IPS-15b (cell line): ENCODE measurements around the gene EML6.

Experiments used
- H3K27me3 ChIP-seq: one replicate; pipeline ENCODE4 v1.6.1; 2013; ENCODE audit warnings: low read length; ENCODE audit not compliant: control insufficient read depth, insufficient read depth
- H3K36me3 ChIP-seq: one replicate; pipeline ENCODE4 v1.6.1; 2013; ENCODE audit warnings: low read length; ENCODE audit not compliant: control insufficient read depth, insufficient read depth
- H3K4me1 ChIP-seq: one replicate; pipeline ENCODE4 v1.6.1; 2013; ENCODE audit warnings: mild to moderate bottlenecking, low read length; ENCODE audit not compliant: control insufficient read depth, insufficient read depth
- H3K4me3 ChIP-seq: one replicate; pipeline ENCODE4 v1.5.1; 2013; ENCODE audit warnings: low read depth, low read length
- H3K9ac ChIP-seq: one replicate; pipeline ENCODE4 v1.6.1; 2013; ENCODE audit warnings: low read depth, mild to moderate bottlenecking, low read length
- H3K9me3 ChIP-seq: one replicate; pipeline ENCODE4 v1.6.1; 2013; ENCODE audit warnings: mild to moderate bottlenecking, low read length; ENCODE audit not compliant: control insufficient read depth, insufficient read depth

The EML6 gene

GRCh38 chr2:54947136-54947535 is 223.7 kb downstream of the EML6 start:
- Histone ChIP-seq H3K4me1 (no peaks in the 10 kb centered on the region), H3K9ac (no peak overlapping the region), H3K36me3 (no peaks in the 10 kb centered on the region), H3K4me3 (no peak overlapping the region), H3K27me3 (no peaks in the 10 kb centered on the region), H3K9me3 (no peaks in the 10 kb centered on the region)

DNA sequence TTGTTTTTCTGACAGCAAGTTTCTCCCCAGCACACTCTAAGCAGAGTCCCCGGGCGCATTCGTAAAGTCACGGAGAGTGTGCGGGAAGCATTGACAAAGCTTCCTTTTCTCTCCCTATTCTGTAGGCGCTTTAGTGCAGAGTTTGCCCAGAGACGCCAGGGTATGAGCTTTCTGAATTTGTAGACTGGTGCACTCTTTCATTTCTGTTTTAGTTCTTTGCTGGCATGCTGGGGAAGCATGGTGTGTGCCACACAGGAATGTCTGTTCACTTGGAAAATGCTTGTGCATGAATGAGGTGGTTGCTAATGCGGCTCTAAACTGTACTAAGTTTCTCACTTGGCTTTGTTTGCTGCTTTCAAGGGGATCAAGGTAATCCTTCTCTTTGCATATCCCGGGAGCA is 224.2 kb downstream of the EML6 start:
- H3K27me3 ChIP-seq: no peaks in the 10 kb centered on the region
- no peaks in the 10 kb centered on the region for H3K9me3 ChIP-seq
- H3K36me3 ChIP-seq: no peaks in the 10 kb centered on the region
- no peaks in the 10 kb centered on the region for H3K4me1 ChIP-seq
- H3K4me3 ChIP-seq: no peak overlapping the region
- H3K9ac ChIP-seq: no peak overlapping the region

GRCh38 chr2:54948120-54948519 is 224.7 kb downstream of the EML6 start:
- Histone ChIP-seq H3K9me3 (no peaks in the 10 kb centered on the region), H3K27me3 (no peaks in the 10 kb centered on the region), H3K4me3 (no peak overlapping the region), H3K9ac (no peak overlapping the region), H3K4me1 (no peaks in the 10 kb centered on the region), H3K36me3 (no peaks in the 10 kb centered on the region)

DNA sequence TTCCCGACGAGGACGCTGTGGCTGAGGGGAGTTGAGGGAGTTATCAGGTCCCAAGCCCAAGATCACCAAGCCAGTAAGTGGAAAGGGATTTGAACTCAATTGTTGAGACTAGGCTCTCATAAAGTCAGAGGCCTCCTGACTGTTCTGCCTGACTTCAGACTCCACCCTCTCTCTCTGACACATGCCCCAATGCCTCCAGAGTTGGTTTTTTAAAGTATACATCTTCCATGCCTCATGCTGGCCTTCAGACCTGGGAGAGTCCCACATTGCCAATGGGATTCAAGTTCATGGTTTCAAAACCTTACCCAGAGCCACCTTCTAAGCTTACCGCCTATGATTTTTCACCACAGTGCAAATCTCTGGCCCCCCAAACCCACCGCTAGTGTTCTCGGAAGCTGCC is 226.0 kb downstream of the EML6 start:
- H3K9ac ChIP-seq: no peak overlapping the region
- H3K27me3 ChIP-seq: no peaks in the 10 kb centered on the region
- H3K4me1 ChIP-seq: no peaks in the 10 kb centered on the region
- H3K36me3 ChIP-seq: no peaks in the 10 kb centered on the region
- no peaks in the 10 kb centered on the region for H3K9me3 ChIP-seq
- no peak overlapping the region for H3K4me3 ChIP-seq

- Histone ChIP-seq H3K4me3 (no peak overlapping the region), H3K4me1 (no peaks in the 10 kb centered on the region), H3K36me3 (no peaks in the 10 kb centered on the region), H3K9me3 (no peaks in the 10 kb centered on the region), H3K27me3 (no peaks in the 10 kb centered on the region), H3K9ac (no peak overlapping the region)
These were observed 227.3 kb downstream of the EML6 start for GRCh38 chr2:54950811-54951210.

GRCh38 chr2:54952425-54952824 is 229.0 kb downstream of the EML6 start:
- H3K4me3 ChIP-seq: no peak overlapping the region
- no peaks in the 10 kb centered on the region for H3K27me3 ChIP-seq
- H3K9ac ChIP-seq: no peak overlapping the region
- no peaks in the 10 kb centered on the region for H3K9me3 ChIP-seq
- H3K36me3 ChIP-seq: no peaks in the 10 kb centered on the region
- no peaks in the 10 kb centered on the region for H3K4me1 ChIP-seq

GRCh38 chr2:54952978-54953456 is 229.6 kb downstream of the EML6 start:
- no peaks in the 10 kb centered on the region for H3K4me1 ChIP-seq
- H3K36me3 ChIP-seq: no peaks in the 10 kb centered on the region
- no peaks in the 10 kb centered on the region for H3K27me3 ChIP-seq
- no peak overlapping the region for H3K9ac ChIP-seq
- H3K9me3 ChIP-seq: no peaks in the 10 kb centered on the region
- H3K4me3 ChIP-seq: no peak overlapping the region

GRCh38 chr2:54954158-54954557 is 230.7 kb downstream of the EML6 start:
- H3K9ac ChIP-seq: no peak overlapping the region
- H3K4me3 ChIP-seq: no peak overlapping the region
- H3K27me3 ChIP-seq: no peaks in the 10 kb centered on the region
- no peaks in the 10 kb centered on the region for H3K36me3 ChIP-seq
- H3K9me3 ChIP-seq: no peaks in the 10 kb centered on the region
- H3K4me1 ChIP-seq: no peaks in the 10 kb centered on the region

DNA sequence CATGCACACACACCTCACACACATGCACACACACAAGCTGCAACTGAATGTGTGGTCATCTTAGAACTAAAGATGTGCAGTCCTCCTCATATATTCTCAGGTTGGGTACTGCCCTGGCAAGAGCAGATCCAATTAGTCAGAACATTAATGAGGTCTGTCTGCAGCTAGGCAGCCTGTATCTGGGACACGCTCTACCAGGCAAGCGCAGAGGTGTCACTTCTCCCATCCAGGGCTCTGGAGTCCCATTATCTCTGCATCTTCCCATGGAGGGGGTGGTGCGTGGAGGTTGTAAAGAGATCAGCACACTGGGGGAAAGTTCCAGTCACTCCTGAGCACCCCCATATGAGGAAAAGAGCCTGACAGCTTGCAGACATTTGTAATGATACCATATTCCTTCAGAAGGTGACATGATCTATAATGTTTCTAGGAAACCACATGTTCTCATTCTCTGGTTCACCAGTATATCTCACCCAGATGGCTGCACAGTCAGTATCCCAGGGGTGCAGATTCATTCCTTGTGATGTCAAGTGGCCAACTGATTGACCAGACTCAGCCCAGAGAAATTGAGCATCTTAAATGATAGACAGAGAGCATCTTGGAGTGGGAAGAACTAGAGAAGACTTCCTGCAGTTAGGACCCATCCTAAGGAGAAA is 231.4 kb downstream of the EML6 start:
- H3K9ac ChIP-seq: no peak overlapping the region
- no peaks in the 10 kb centered on the region for H3K4me1 ChIP-seq
- no peaks in the 10 kb centered on the region for H3K27me3 ChIP-seq
- H3K36me3 ChIP-seq: no peaks in the 10 kb centered on the region
- H3K4me3 ChIP-seq: no peak overlapping the region
- no peaks in the 10 kb centered on the region for H3K9me3 ChIP-seq

GRCh38 chr2:54955358-54956110 is 232.1 kb downstream of the EML6 start:
- H3K9me3 ChIP-seq: no peaks in the 10 kb centered on the region
- H3K4me1 ChIP-seq: no peaks in the 10 kb centered on the region
- no peaks in the 10 kb centered on the region for H3K36me3 ChIP-seq
- no peak overlapping the region for H3K4me3 ChIP-seq
- H3K9ac ChIP-seq: no peak overlapping the region
- no peaks in the 10 kb centered on the region for H3K27me3 ChIP-seq

GRCh38 chr2:54956111-54956627 is 232.7 kb downstream of the EML6 start:
- no peak overlapping the region for H3K4me3 ChIP-seq
- no peaks in the 10 kb centered on the region for H3K27me3 ChIP-seq
- no peaks in the 10 kb centered on the region for H3K36me3 ChIP-seq
- no peak overlapping the region for H3K9ac ChIP-seq
- no peaks in the 10 kb centered on the region for H3K4me1 ChIP-seq
- H3K9me3 ChIP-seq: no peaks in the 10 kb centered on the region
